OCI-LY7 (cell line): ENCODE results near the gene ACTG2. TPM values are rescaled to one million over a fixed set of nuclear protein-coding genes. Genes with fewer than 3 reads are reported as not detected.

Experiments used
- BruUV-seq: library from RNA; stranded (reverse); fragments of 400-500 nt; replicated peaks from 2 replicates; lab custom pipeline; 2021; lab: Mats Ljungman, UMichigan
- CTCF ChIA-PET: fragments of 300-600 bp; sonication (Branson Sonifier 250); formaldehyde crosslinking; loops from one replicate; lab custom pipeline; 2022; ENCODE audit warnings: antibody characterized with exemption; ENCODE audit not compliant: unreplicated experiment; lab: Charles Lee
- POLR2A ChIA-PET: fragments of 300-600 bp; sonication (Branson Sonifier 250); formaldehyde crosslinking; loops from one replicate; lab custom pipeline; 2022; ENCODE audit warnings: antibody characterized with exemption; lab: Charles Lee
- DNase-seq: peaks from one replicate; pipeline ENCODE4 v3.0.0-alpha.2; 2015; ENCODE audit warnings: low spot score
- H2AFZ ChIP-seq: fragments of 200-600 bp; sonication (generic), shearing (Covaris generic); 2 replicates; pipeline ENCODE4 v1.6.1; 2014; ENCODE audit warnings: mild to moderate bottlenecking, antibody characterized with exemption, low read length, moderate library complexity
- H3K27ac ChIP-seq: fragments of 200-600 bp; sonication (generic); 2 replicates; pipeline ENCODE4 v1.5.1; 2014; ENCODE audit warnings: mixed run types, low read depth, mild to moderate bottlenecking, moderate library complexity, low read length, inconsistent platforms; ENCODE audit not compliant: poor library complexity, severe bottlenecking
- H3K36me3 ChIP-seq: fragments of 200-600 bp; sonication (generic); 2 replicates; pipeline ENCODE4 v1.6.1; 2014; ENCODE audit warnings: mild to moderate bottlenecking, antibody characterized with exemption, low read length, moderate library complexity, mixed read lengths; ENCODE audit not compliant: insufficient read depth
- H3K4me1 ChIP-seq: fragments of 200-600 bp; sonication (generic); 2 replicates; pipeline ENCODE4 v1.5.1; 2014; ENCODE audit warnings: mild to moderate bottlenecking, low read length; ENCODE audit not compliant: insufficient read depth, poor library complexity, severe bottlenecking
- H3K4me2 ChIP-seq: fragments of 200-600 bp; sonication (generic); 2 replicates; pipeline ENCODE4 v1.6.1; 2014; ENCODE audit warnings: mild to moderate bottlenecking, low read length
- H3K4me3 ChIP-seq: fragments of 200-600 bp; sonication (generic); 2 replicates; pipeline ENCODE4 v1.5.1; 2014; ENCODE audit warnings: mild to moderate bottlenecking, low read depth, low read length; ENCODE audit not compliant: poor library complexity, severe bottlenecking
- H3K79me2 ChIP-seq: fragments of 200-600 bp; sonication (generic); 2 replicates; pipeline ENCODE4 v1.6.1; 2016; ENCODE audit warnings: low read depth, mild to moderate bottlenecking, low read length, moderate library complexity, mixed read lengths; ENCODE audit not compliant: insufficient read depth
- H3K9me2 ChIP-seq: fragments of 200-600 bp; sonication (generic); 2 replicates; pipeline ENCODE4 v1.6.1; 2016; ENCODE audit warnings: mild to moderate bottlenecking, low read length, mixed read lengths; ENCODE audit not compliant: insufficient read depth
- H3K9me3 ChIP-seq: fragments of 200-600 bp; sonication (generic); 2 replicates; pipeline ENCODE4 v1.6.1; 2014; ENCODE audit warnings: mild to moderate bottlenecking, mixed run types, low read length, mixed read lengths
- H4K20me1 ChIP-seq: fragments of 200-600 bp; sonication (generic); 2 replicates; pipeline ENCODE4 v1.6.1; 2014; ENCODE audit warnings: mild to moderate bottlenecking, antibody characterized with exemption, low read length, moderate library complexity, mixed read lengths; ENCODE audit not compliant: insufficient read depth
- CTCF ChIP-seq: fragments of 200-600 bp; sonication (generic); conservative IDR thresholded peaks from 2 replicates; pipeline ENCODE4 v1.5.1; 2014; ENCODE audit warnings: mild to moderate bottlenecking, antibody characterized with exemption, low read length, moderate library complexity, mixed read lengths
- EZH2phosphoT487 ChIP-seq: fragments of 200-600 bp; sonication (generic); IDR thresholded peaks from 2 replicates; pipeline ENCODE4 v1.6.1; 2018; ENCODE audit warnings: low read depth, borderline replicate concordance, mild to moderate bottlenecking, mixed run types, antibody characterized with exemption, low read length, moderate library complexity, mixed read lengths
- intact Hi-C: fragments of 100-400 bp; cut with micrococcal nuclease; formaldehyde crosslinking; loops from one replicate; pipeline ENCODE4 v1.10.0; 2022; ENCODE audit not compliant: unreplicated experiment
- total RNA-seq, 2 experiments: library from RNA; depleted of rRNA in 1 of 2; stranded (reverse); fragments of >200 nt in 1 of 2; shearing (Covaris generic) in 1 of 2; gene quantifications; 2 replicates each; pipeline ENCODE4 v1.2.3, GENCODE V29; 2014 to 2022

ACTG2 gene
- total RNA-seq, 2 experiments from 2014 or later = not detected

GRCh38 chr2:73918856-73919255 is 26.0 kb downstream of the ACTG2 start:
- ChIA-PET POLR2A (interaction anchor here (0.6 kb wide), 1 partner anchor 389 kb away, joined by 3 read pairs; no protein-coding TSS in a partner anchor), CTCF (no interaction called here)
- peaks cover 7% of the 10 kb centered on the region for H3K4me1 ChIP-seq
- no peaks in the 10 kb centered on the region for H3K36me3 ChIP-seq
- H3K4me2 ChIP-seq = no peak overlapping the region
- no TSS peak for BruUV-seq
- no peak for DNase-seq
- no peak overlapping the region for H3K4me3 ChIP-seq
- no peak overlapping the region for H3K27ac ChIP-seq
- H2AFZ ChIP-seq = no peak overlapping the region
- no peaks in the 10 kb centered on the region for H3K9me3 ChIP-seq
- no peaks in the 10 kb centered on the region for H3K79me2 ChIP-seq
- TF ChIP-seq EZH2phosphoT487 (no peak), CTCF (no peak)
- no peaks in the 10 kb centered on the region for H4K20me1 ChIP-seq
- H3K9me2 ChIP-seq = no peaks in the 10 kb centered on the region
- intact Hi-C loops = no loop called here

DNA sequence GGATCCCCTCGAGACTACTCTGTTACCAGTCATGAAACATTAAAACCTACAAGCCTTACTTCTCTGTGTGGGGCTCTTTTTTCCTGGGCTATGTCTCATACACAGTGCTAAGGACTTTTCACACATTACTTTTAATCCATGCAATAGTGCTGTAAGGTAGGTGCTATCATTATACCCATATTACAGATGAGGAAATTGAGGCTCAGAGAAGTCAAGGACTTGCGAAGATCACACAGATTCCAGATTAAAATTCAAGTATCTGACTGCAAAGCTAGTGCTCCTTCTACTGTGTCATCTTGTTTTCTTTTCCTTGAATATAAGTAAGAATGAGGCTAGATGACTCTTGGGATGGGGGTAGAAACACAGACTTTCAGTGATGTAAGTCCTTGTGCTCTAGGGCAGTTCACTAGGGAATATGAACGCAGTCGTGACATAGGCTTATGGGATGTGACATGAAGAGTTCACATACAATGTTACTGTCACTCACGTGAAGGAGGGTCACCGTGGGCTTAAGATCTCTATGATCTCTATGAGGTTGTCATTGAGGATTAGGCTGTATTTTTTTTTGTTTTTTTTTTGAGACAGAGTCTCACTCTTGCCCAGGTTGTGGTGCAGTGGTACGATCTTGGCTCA is 26.9 kb downstream of the ACTG2 start:
- BruUV-seq = no TSS peak
- no peak overlapping the region for H2AFZ ChIP-seq
- no peaks in the 10 kb centered on the region for H3K36me3 ChIP-seq
- DNase-seq = no peak
- no peak overlapping the region for H3K27ac ChIP-seq
- no peaks in the 10 kb centered on the region for H3K9me3 ChIP-seq
- ChIA-PET POLR2A (no interaction called here), CTCF (no interaction called here)
- no peak overlapping the region for H3K4me2 ChIP-seq
- H3K4me1 ChIP-seq = peaks cover 7% of the 10 kb centered on the region
- TF ChIP-seq EZH2phosphoT487 = no peak
- H4K20me1 ChIP-seq = no peaks in the 10 kb centered on the region
- H3K4me3 ChIP-seq = no peak overlapping the region
- no peaks in the 10 kb centered on the region for H3K79me2 ChIP-seq
- intact Hi-C loops = no loop called here
- H3K9me2 ChIP-seq = no peaks in the 10 kb centered on the region

GRCh38 chr2:73920577-73921545 is 28.1 kb downstream of the ACTG2 start:
- peak; percentile 49 for DNase-seq
- Histone ChIP-seq H3K4me2 (no peak overlapping the region), H3K27ac (no peak overlapping the region), H4K20me1 (no peaks in the 10 kb centered on the region), H3K4me3 (no peak overlapping the region), H3K36me3 (no peaks in the 10 kb centered on the region), H2AFZ (no peak overlapping the region), H3K9me2 (no peaks in the 10 kb centered on the region), H3K79me2 (no peaks in the 10 kb centered on the region), H3K9me3 (peaks cover 6% of the 10 kb centered on the region; the same call in 1 of the 2 replicates), H3K4me1 (peaks cover 15% of the 10 kb centered on the region)
- TF ChIP-seq CTCF = peak; percentile 57
- no peak for TF ChIP-seq EZH2phosphoT487
- intact Hi-C loops = no loop called here
- ChIA-PET POLR2A (interaction anchor here (0.6 to 1.5 kb wide), 3 partner anchors 10 to 47 kb away, joined by 3 to 4 read pairs (median 3); no protein-coding TSS in a partner anchor), CTCF (no interaction called here)
- BruUV-seq = no TSS peak
